ENCODE measurements around the gene BRINP1. TPM values are rescaled to one million over a fixed set of nuclear protein-coding genes. Genes with fewer than 3 reads are reported as not detected.

The BRINP1 gene
- total and polyA plus RNA-seq, 2 of the 8 experiments (the other 6 are each of a cell fraction or from before 2014, with no cell fraction given) = 19.5 to 20.5 TPM

DNA sequence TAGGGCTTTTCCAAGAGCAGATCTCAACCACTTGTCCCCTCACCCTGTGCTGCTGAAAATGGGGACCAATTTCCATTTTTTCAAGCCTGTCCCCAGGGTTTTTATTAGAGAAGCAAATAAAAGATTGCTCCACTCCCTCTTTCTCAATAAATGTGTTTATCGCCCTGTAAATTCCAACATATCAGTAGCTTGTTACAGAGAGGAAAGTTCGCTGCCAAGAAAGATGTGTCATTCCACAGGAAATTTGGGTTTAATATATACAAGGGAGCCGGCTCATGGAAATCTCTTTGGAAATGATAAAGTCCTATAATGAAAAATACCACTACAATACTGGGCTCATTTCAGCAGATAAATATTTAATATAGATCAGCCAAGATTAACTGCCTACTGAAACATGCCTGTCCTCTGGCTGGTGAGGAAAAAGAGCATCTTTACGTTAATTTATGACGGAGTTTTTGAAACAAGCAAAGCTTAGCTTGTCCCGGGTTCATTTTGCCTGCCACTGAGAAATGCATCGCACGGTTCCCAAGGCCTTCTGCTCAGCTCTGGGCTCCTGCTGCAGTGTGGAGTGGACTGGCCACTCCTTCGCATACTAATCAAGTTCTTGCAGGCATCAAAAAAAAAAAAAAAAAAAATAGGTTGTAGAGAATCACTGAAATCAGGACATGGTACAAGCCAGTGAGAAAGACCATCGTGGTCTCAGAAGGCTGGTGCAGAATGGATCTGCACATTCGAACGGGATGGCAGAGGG is 84.5 kb downstream of the BRINP1 start:
- POLR2A ChIA-PET (ENCODE audit: partially characterized antibody) = interaction anchor here (0.6 to 1.6 kb wide), 5 partner anchors 10 to 174 kb away, joined by 3 to 6 read pairs (median 3); no protein-coding TSS in a partner anchor
- Histone ChIP-seq H4K5ac (ENCODE audit: insufficient read length, low read depth, low read length) (no peak overlapping the region), H2BK120ac (replicated peaks; ENCODE audit: low read depth, low read length) (no peak overlapping the region), H3K36me3 (ENCODE audit: control insufficient read depth in 2 of 4, insufficient read depth in 4 of 4, low read length in 3 of 4) (no peaks in the 10 kb centered on the region), H3K27me3 (replicated peaks in 1 of 4; ENCODE audit: control insufficient read depth in 3 of 4, extremely low read depth in 1 of 4, insufficient read depth in 3 of 4, low read length in 3 of 4) (no peaks in the 10 kb centered on the region), H3K27ac (ENCODE audit: low read depth, low read length) (no peak overlapping the region), H3K79me1 (ENCODE audit: low read depth, low read length) (no peaks in the 10 kb centered on the region), H3K23me2 (ENCODE audit: low read depth, low read length) (peaks cover 3% of the 10 kb centered on the region; the same call in 1 of the 2 replicates), H3K14ac (ENCODE audit: insufficient read length) (no peak overlapping the region), H3K4me3 (ENCODE audit: extremely low read depth in 1 of 4, insufficient read depth in 2 of 4, low read depth in 3 of 4, low read length in 4 of 4) (no peak overlapping the region), H3K79me2 (ENCODE audit: control insufficient read depth in 1 of 2, insufficient read depth in 2 of 2, low read length in 2 of 2) (peaks cover 0 to 29% of the 10 kb centered on the region in 2 experiments; a peak in 2 of 4 replicates), H3K4me2 (ENCODE audit: insufficient read depth in 1 of 2, low read depth in 2 of 2, low read length in 2 of 2) (no peak overlapping the region; a peak in 1 of 4 replicates), H2AK5ac (ENCODE audit: low read depth, low read length) (no peak overlapping the region), H2BK12ac (ENCODE audit: low read depth, low read length) (no peak overlapping the region), H3K56ac (replicated peaks; ENCODE audit: insufficient read length, low read depth, low read length) (no peak overlapping the region), H3K4ac (replicated peaks; ENCODE audit: insufficient read length, low read depth, low read length) (no peak overlapping the region), H4K8ac (ENCODE audit: extremely low read depth, insufficient read depth, low read length) (no peak overlapping the region), H3K4me1 (replicated peaks in 1 of 4; ENCODE audit: control insufficient read depth in 3 of 4, insufficient read depth in 4 of 4, low read length in 3 of 4) (peaks cover 4 to 21% (median 18%) of the 10 kb centered on the region in 4 experiments; a peak in 4 of 7 replicates), H3K9ac (replicated peaks in 1 of 4; ENCODE audit: extremely low read depth in 1 of 4, low read depth in 3 of 4, low read length in 3 of 4) (no peak overlapping the region), H2BK15ac (ENCODE audit: low read length) (no peak overlapping the region), H3K18ac (ENCODE audit: extremely low read depth, low read length) (no peak overlapping the region), H2BK5ac (ENCODE audit: low read depth, low read length) (no peak overlapping the region), H2BK20ac (ENCODE audit: low read length) (no peak overlapping the region), H2AFZ (ENCODE audit: low read length) (no peak overlapping the region), H3K9me3 (ENCODE audit: insufficient read depth in 2 of 2, low read depth in 1 of 2, low read length in 1 of 2) (no peaks in the 10 kb centered on the region), H3K23ac (ENCODE audit: insufficient read length) (no peak overlapping the region), H4K20me1 (replicated peaks in 1 of 2; ENCODE audit: control insufficient read depth in 1 of 2, insufficient read depth in 2 of 2, low read length in 2 of 2) (no peaks in the 10 kb centered on the region), H4K91ac (replicated peaks; ENCODE audit: insufficient read length, low read length) (no peak overlapping the region)
- FAIRE-seq (no peak), DNase-seq (ENCODE audit: low read depth in 1 of 2, low spot score in 2 of 2) (no peak)
- CTCF ChIA-PET (ENCODE audit: partially characterized antibody) = interaction anchor here (0.6 to 5.5 kb wide), 26 partner anchors 21 to 1899 kb away, joined by 3 to 62 read pairs (median 4); partner anchors contain the start of gene BRINP1
- no peak for TF ChIP-seq TCF12 (IDR thresholded peaks at IDR 0.05; ENCODE audit: low read depth, low read length)
- TF ChIP-seq SP1 (IDR thresholded peaks at IDR 0.05; ENCODE audit: low read depth, low read length) = no peak
- WGBS, 2 experiments (ENCODE audit: extremely low coverage in 1 of 2, insufficient coverage in 1 of 2, insufficient read length in 1 of 2, insufficient replicate concordance in 2 of 2, low coverage in 1 of 2, low lambda C conversion rate in 2 of 2, missing lambda C conversion rate in 1 of 2) = 75% methylated on average over 12 of the region's 12 CpGs; no CpG with 5 or more reads in 1 of the 2 experiments
